ENCODE data around the gene FHDC1. TPM values are rescaled to one million over a fixed set of nuclear protein-coding genes. Genes with fewer than 3 reads are reported as not detected.

The FHDC1 gene
- polyA plus RNA-seq, 3 donors: 0.21 TPM; not detected in 2

- no peaks in the 10 kb centered on the region for H3K79me2 ChIP-seq (ENCODE audit: insufficient read depth, low read length)
- no peak overlapping the region for H3K27ac ChIP-seq (ENCODE audit: low read depth in 1 of 2, low read length in 2 of 2)
- intact Hi-C loops (cut with micrococcal nuclease): no loop called here
- Mint-ChIP-seq H3K4me1 (peaks cover 7% of the 10 kb centered on the region), H3K27me3 (ENCODE audit: low read depth in 3 of 3) (peaks cover 0 to 5% (median 1%) of the 10 kb centered on the region in 3 donors), H3K36me3 (no peaks in the 10 kb centered on the region), H3K4me3 (no peak overlapping the region), H3K27ac (no peak overlapping the region), H3K9me3 (no peaks in the 10 kb centered on the region)
- TF ChIP-seq CTCF (IDR thresholded peaks at IDR 0.05): no peak
- DNase-seq: no peak
- H3K9me3 ChIP-seq (replicated peaks in 1 of 2; ENCODE audit: control insufficient read depth in 1 of 2, insufficient read depth in 1 of 2, low read length in 2 of 2): no peaks in the 10 kb centered on the region
- H2AFZ ChIP-seq (ENCODE audit: insufficient read depth, low read depth, low read length, poor library complexity, severe bottlenecking): no peak overlapping the region
- H4K20me1 ChIP-seq (ENCODE audit: insufficient read depth, low read length): no peaks in the 10 kb centered on the region
- 100% methylated on average over 1 of the region's 1 CpG for WGBS (ENCODE audit: insufficient coverage)
- peaks cover 0 to 4% of the 10 kb centered on the region in 2 donors for H3K4me1 ChIP-seq (ENCODE audit: control insufficient read depth in 1 of 2, insufficient read depth in 2 of 2, low read length in 2 of 2)
- H3K9ac ChIP-seq (ENCODE audit: insufficient read depth, low read length, poor library complexity, severe bottlenecking): no peak overlapping the region
- H3K36me3 ChIP-seq (replicated peaks in 1 of 2; ENCODE audit: control insufficient read depth in 1 of 2, insufficient read depth in 2 of 2, low read length in 2 of 2): no peaks in the 10 kb centered on the region
- H3K27me3 ChIP-seq (ENCODE audit: control insufficient read depth in 2 of 2, insufficient read depth in 2 of 2, low read length in 2 of 2): no peaks in the 10 kb centered on the region
- no peak overlapping the region for H3K4me3 ChIP-seq (replicated peaks in 1 of 3; ENCODE audit: low read depth in 2 of 3, low read length in 3 of 3)
- H3K4me2 ChIP-seq (replicated peaks; ENCODE audit: extremely low read depth, low read length, poor library complexity, severe bottlenecking): no peak overlapping the region
Measured at GRCh38 chr4:152992466-152992865, 56.3 kb downstream of the FHDC1 start.

- Mint-ChIP-seq H3K4me3 (no peak overlapping the region), H3K4me1 (peaks cover 7% of the 10 kb centered on the region), H3K27ac (no peak overlapping the region), H3K27me3 (ENCODE audit: low read depth in 3 of 3) (peaks cover 0 to 2% (median 0%) of the 10 kb centered on the region in 3 donors), H3K36me3 (no peaks in the 10 kb centered on the region), H3K9me3 (no peaks in the 10 kb centered on the region)
- Histone ChIP-seq H2AFZ (ENCODE audit: insufficient read depth, low read depth, low read length, poor library complexity, severe bottlenecking) (no peak overlapping the region), H4K20me1 (ENCODE audit: insufficient read depth, low read length) (no peaks in the 10 kb centered on the region), H3K36me3 (replicated peaks in 1 of 2; ENCODE audit: control insufficient read depth in 1 of 2, insufficient read depth in 2 of 2, low read length in 2 of 2) (no peaks in the 10 kb centered on the region), H3K27ac (ENCODE audit: low read depth in 1 of 2, low read length in 2 of 2) (no peak overlapping the region), H3K9me3 (replicated peaks in 1 of 2; ENCODE audit: control insufficient read depth in 1 of 2, insufficient read depth in 1 of 2, low read length in 2 of 2) (no peaks in the 10 kb centered on the region), H3K4me2 (replicated peaks; ENCODE audit: extremely low read depth, low read length, poor library complexity, severe bottlenecking) (no peak overlapping the region), H3K27me3 (ENCODE audit: control insufficient read depth in 2 of 2, insufficient read depth in 2 of 2, low read length in 2 of 2) (no peaks in the 10 kb centered on the region), H3K4me3 (replicated peaks in 1 of 3; ENCODE audit: low read depth in 2 of 3, low read length in 3 of 3) (no peak overlapping the region), H3K9ac (ENCODE audit: insufficient read depth, low read length, poor library complexity, severe bottlenecking) (no peak overlapping the region), H3K79me2 (ENCODE audit: insufficient read depth, low read length) (no peaks in the 10 kb centered on the region), H3K4me1 (ENCODE audit: control insufficient read depth in 1 of 2, insufficient read depth in 2 of 2, low read length in 2 of 2) (peaks cover 0 to 4% of the 10 kb centered on the region in 2 donors)
- no peak for TF ChIP-seq CTCF (IDR thresholded peaks at IDR 0.05)
- no CpG with 5 or more reads among the region's 3 CpGs for WGBS (ENCODE audit: insufficient coverage)
- intact Hi-C loops (cut with micrococcal nuclease): no loop called here
- no peak for DNase-seq
Measured at GRCh38 chr4:152994038-152994437, 57.9 kb downstream of the FHDC1 start.
